Right lobe of liver (tissue), 6 donors: Measurements from ENCODE around the gene SESTD1. TPM values are rescaled to one million over a fixed set of nuclear protein-coding genes. Genes with fewer than 3 reads are reported as not detected.

Experiments
- ATAC-seq, 4 donors: fragments of 200-7000 bp; cut with Tn5 transposase; one replicate each; pipeline ENCODE4 v1.9.1; 2020; ENCODE audit warnings: mild to moderate bottlenecking in 4 of 4, moderate library complexity in 4 of 4
- DNase-seq, 3 donors: peaks; one replicate each; pipeline ENCODE4 v3.0.0-alpha.2; 2020
- H3K27ac ChIP-seq, 3 donors: fragments of 200-600 bp; one replicate each; pipeline ENCODE4 v1.8.0; 2022
- H3K27me3 ChIP-seq, 2 donors: fragments of 200-600 bp; one replicate each; pipeline ENCODE4 v1.8.0; 2022
- H3K36me3 ChIP-seq, 4 donors: fragments of 200-600 bp; sonication (generic) in 1 of 4; one replicate each; pipeline versions ENCODE4 v1.5.1 to v1.8.0; 2017 to 2022; ENCODE audit warnings: control low read depth in 1 of 4
- H3K4me1 ChIP-seq, 4 donors: fragments of 200-600 bp; sonication (generic) in 1 of 4; one replicate each; pipeline versions ENCODE4 v1.5.1 to v1.8.0; 2017 to 2022; ENCODE audit warnings: control low read depth in 1 of 4
- H3K4me3 ChIP-seq, 3 donors: fragments of 200-600 bp; one replicate each; pipeline ENCODE4 v1.8.0; 2022
- H3K9me3 ChIP-seq, 4 donors: fragments of 200-600 bp; sonication (generic) in 1 of 4; one replicate each; pipeline versions ENCODE4 v1.5.1 to v1.8.0; 2017 to 2022; ENCODE audit warnings: control low read depth in 1 of 4
- CTCF ChIP-seq, 4 donors: fragments of 200-600 bp in 3 of 4; fragments of 450-650 bp in 1 of 4; IDR thresholded peaks; one replicate each; pipeline versions ENCODE4 v1.5.1 to v1.8.0; 2016 to 2022; ENCODE audit warnings: antibody characterized with exemption in 4 of 4, mild to moderate bottlenecking in 2 of 4
- POLR2A ChIP-seq: fragments of 450-650 bp; IDR thresholded peaks from one replicate; pipeline ENCODE4 v1.6.1; 2017; ENCODE audit warnings: antibody characterized with exemption, mild to moderate bottlenecking
- whole genome bisulfite sequencing: methylation state at CpG from one replicate; pipeline ENCODE4 v1.1.6; 2018; ENCODE audit warnings: low coverage, low lambda C conversion rate; ENCODE audit not compliant: insufficient coverage; ENCODE audit errors: missing lambda C conversion rate; 5-methylcytosine and 5-hydroxymethylcytosine counted together
- intact Hi-C, 2 donors: fragments of 100-400 bp; cut with DNase I; formaldehyde crosslinking; loops; one replicate each; pipeline versions ENCODE4 v1.11.2 to v1.14.1; 2022
- total RNA-seq, 6 experiments: library from RNA; depleted of rRNA in 2 of 6; stranded (reverse); fragments of >200 nt in 2 of 6; fragmentation: NEBNext Ultra II Directional in 3 of 6; extraction: Animal tissue kit (Norgen Biotek cat#: 25700) in 3 of 6; gene quantifications; one replicate each; pipeline versions ENCODE4 v1.1.0 to v1.2.4, GENCODE V29; 2016 to 2023
- donor health status: DM: no; HTN: yes; CAD: no.
- donor health status: DM: no; HTN: no; CAD: no.
- donor health status: DM: no; HTN: no; CAD: no.
- donor health status: DM: no; HTN: yes; CAD: no.
- donor health status: DM: no; HTN: yes; CAD: no.

The SESTD1 gene
- total RNA-seq, 6 experiments from 2014 or later = 5.8 to 27.9 (median 12.8) TPM

DNA sequence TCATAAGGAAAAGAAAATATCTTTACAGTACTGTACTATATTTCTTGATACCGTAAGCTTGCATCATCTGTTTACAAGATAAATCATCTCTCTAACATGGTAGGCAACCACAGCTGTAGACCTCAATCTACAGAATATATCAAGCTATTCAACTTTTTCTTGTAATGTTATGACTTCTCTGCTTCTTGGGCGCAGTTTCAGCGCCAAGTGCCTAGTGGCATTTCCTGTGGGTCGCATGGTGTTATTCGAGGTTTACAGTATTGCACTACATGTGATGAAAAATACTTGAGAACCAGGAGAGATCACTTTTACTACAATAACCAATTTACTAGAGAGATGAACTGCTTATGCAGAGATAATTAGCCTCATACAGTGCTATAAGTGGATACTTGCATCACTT, 34.0 kb upstream of the SESTD1 start:
- WGBS = 79% methylated on average over 5 of the region's 5 CpGs
- no peak overlapping the region for H3K4me3 ChIP-seq
- ATAC-seq = no peak
- no peak overlapping the region for H3K27ac ChIP-seq
- no peaks in the 10 kb centered on the region for H3K9me3 ChIP-seq
- H3K4me1 ChIP-seq = no peaks in the 10 kb centered on the region
- intact Hi-C loops = no loop called here
- DNase-seq = no peak
- TF ChIP-seq CTCF (IDR thresholded peaks at IDR 0.05) (no peak), POLR2A (no peak)
- H3K27me3 ChIP-seq = no peaks in the 10 kb centered on the region
- no peaks in the 10 kb centered on the region for H3K36me3 ChIP-seq

- no peaks in the 10 kb centered on the region for H3K4me1 ChIP-seq
- no peak for DNase-seq
- no peak for ATAC-seq
- H3K4me3 ChIP-seq = no peak overlapping the region
- H3K27me3 ChIP-seq = no peaks in the 10 kb centered on the region
- TF ChIP-seq POLR2A (no peak), CTCF (IDR thresholded peaks at IDR 0.05) (no peak)
- no peak overlapping the region for H3K27ac ChIP-seq
- H3K36me3 ChIP-seq = no peaks in the 10 kb centered on the region
- 78% methylated on average over 2 of the region's 2 CpGs for WGBS
- H3K9me3 ChIP-seq = no peaks in the 10 kb centered on the region
- intact Hi-C loops = no loop called here
Observed at GRCh38 chr2:179297927-179298326, 33.3 kb upstream of the SESTD1 start.

GRCh38 chr2:179290329-179290728, 25.7 kb upstream of the SESTD1 start:
- intact Hi-C loops = no loop called here
- Histone ChIP-seq H3K27me3 (no peaks in the 10 kb centered on the region), H3K4me3 (no peak overlapping the region), H3K27ac (no peak overlapping the region), H3K36me3 (no peaks in the 10 kb centered on the region), H3K9me3 (no peaks in the 10 kb centered on the region), H3K4me1 (no peaks in the 10 kb centered on the region)
- TF ChIP-seq POLR2A = no peak
- TF ChIP-seq CTCF (IDR thresholded peaks at IDR 0.05) = no peak
- ATAC-seq = no peak
- WGBS = 100% methylated on average over 1 of the region's 1 CpG
- no peak for DNase-seq

DNA sequence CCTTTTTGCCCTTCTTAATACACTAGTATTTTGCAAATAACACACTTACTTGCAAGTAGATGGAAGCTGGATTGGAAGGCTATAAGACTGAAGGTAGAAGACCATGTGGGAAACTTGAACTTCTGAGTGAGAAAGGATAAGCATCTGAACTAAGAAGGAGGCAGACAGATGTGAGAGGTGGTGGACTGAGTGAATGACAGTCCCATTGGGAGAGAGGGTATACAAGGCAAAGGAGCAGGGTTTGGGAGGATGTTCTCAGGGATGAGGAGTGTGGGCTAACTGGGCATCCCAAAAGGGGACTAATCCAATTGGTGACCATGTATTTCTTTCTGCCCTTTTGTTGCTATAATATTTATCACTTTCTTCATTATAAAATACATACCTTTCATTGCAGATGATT, 20.4 kb upstream of the SESTD1 start:
- Histone ChIP-seq H3K4me1 (no peaks in the 10 kb centered on the region), H3K9me3 (no peaks in the 10 kb centered on the region), H3K27me3 (no peaks in the 10 kb centered on the region), H3K36me3 (no peaks in the 10 kb centered on the region), H3K27ac (no peak overlapping the region), H3K4me3 (no peak overlapping the region)
- DNase-seq (no peak), ATAC-seq (no peak)
- intact Hi-C loops = no loop called here
- no peak for TF ChIP-seq CTCF (IDR thresholded peaks at IDR 0.05)
- TF ChIP-seq POLR2A = no peak
